GM06990 (cell line): ENCODE measurements around the gene MMP11.

Experiments used
- DNase-seq: peaks from one replicate; pipeline ENCODE4 v3.0.0-alpha.2; 2011; ENCODE audit not compliant: insufficient read length; ENCODE audit errors: extremely low read depth
- H3K27me3 ChIP-seq: replicated peaks from 2 replicates; pipeline ENCODE4 v1.6.0; 2011; ENCODE audit warnings: low read length; ENCODE audit not compliant: control insufficient read depth, insufficient read depth
- H3K36me3 ChIP-seq: 2 replicates; pipeline ENCODE4 v1.5.1; 2011; ENCODE audit warnings: low read length; ENCODE audit not compliant: control insufficient read depth, insufficient read depth
- H3K4me3 ChIP-seq: replicated peaks from 2 replicates; pipeline ENCODE4 v1.5.1; 2011; ENCODE audit warnings: low read depth, mild to moderate bottlenecking, control low read depth, low read length
- CTCF ChIP-seq: IDR thresholded peaks from 2 replicates; pipeline ENCODE4 v1.5.1; 2011; ENCODE audit warnings: low read length, control low read depth, mild to moderate bottlenecking, inconsistent platforms; ENCODE audit not compliant: insufficient read depth, poor library complexity, severe bottlenecking

MMP11 gene

GRCh38 chr22:23760056-23760455, 12.6 kb upstream of the MMP11 start:
- Histone ChIP-seq H3K4me3 (no peak overlapping the region), H3K27me3 (no peaks in the 10 kb centered on the region), H3K36me3 (peaks cover 7% of the 10 kb centered on the region)
- TF ChIP-seq CTCF, result no peak
- no peak for DNase-seq

- peak within 1 kb of the TSS; percentile 35; the same call in 1 of the 2 replicates for H3K4me3 ChIP-seq
- H3K36me3 ChIP-seq, result peaks cover 10% of the 10 kb centered on the region
- no peak for TF ChIP-seq CTCF
- no peak for DNase-seq
- no peaks in the 10 kb centered on the region for H3K27me3 ChIP-seq
Measured at GRCh38 chr22:23762842-23763578, 9.6 kb upstream of the MMP11 start, which contains the start of gene C22orf15. C22orf15 (plus strand) TSS chr22:23762990; CDS start chr22:23763307, 317 bp downstream.

- H3K36me3 ChIP-seq, result peaks cover 10% of the 10 kb centered on the region
- peak overlapping the region; percentile 35; the same call in 1 of the 2 replicates for H3K4me3 ChIP-seq
- DNase-seq, result peak; percentile 64
- H3K27me3 ChIP-seq, result no peaks in the 10 kb centered on the region
- no peak for TF ChIP-seq CTCF
Measured at GRCh38 chr22:23763579-23763945, 9.1 kb upstream of the MMP11 start.

GRCh38 chr22:23763954-23764353, 8.7 kb upstream of the MMP11 start:
- no peak for DNase-seq
- TF ChIP-seq CTCF, result no peak
- Histone ChIP-seq H3K4me3 (peak overlapping the region; percentile 5; the same call in 1 of the 2 replicates), H3K27me3 (no peaks in the 10 kb centered on the region), H3K36me3 (peaks cover 10% of the 10 kb centered on the region)

GRCh38 chr22:23764899-23765881, 7.5 kb upstream of the MMP11 start:
- no peak overlapping the region for H3K4me3 ChIP-seq
- no peaks in the 10 kb centered on the region for H3K27me3 ChIP-seq
- peaks cover 10% of the 10 kb centered on the region for H3K36me3 ChIP-seq
- no peak for DNase-seq
- TF ChIP-seq CTCF, result no peak
